22Rv1 (cell line): ENCODE measurements around the gene TOP1.

ENCODE experiments used
- H3K27ac ChIP-seq: fragments of 450-650 bp; 2 replicates; pipeline ENCODE4 v1.5.1; 2017
- CTCF ChIP-seq: fragments of 450-650 bp; IDR thresholded peaks from 2 replicates; pipeline ENCODE4 v1.5.1; 2017; ENCODE audit warnings: mild to moderate bottlenecking
- ZFX ChIP-seq: fragments of 450-650 bp; IDR thresholded peaks from 2 replicates; pipeline ENCODE4 v1.6.1; 2017; ENCODE audit warnings: antibody characterized with exemption, borderline replicate concordance

Gene TOP1

GRCh38 chr20:41138475-41139226 is 110.0 kb downstream of the TOP1 start:
- peak overlapping the region; percentile 84; the same call in 1 of the 2 replicates for H3K27ac ChIP-seq
- no peak for TF ChIP-seq ZFX
- TF ChIP-seq CTCF = no peak

- no peak for TF ChIP-seq ZFX
- TF ChIP-seq CTCF = no peak
- H3K27ac ChIP-seq = no peak overlapping the region
Measured at GRCh38 chr20:41139227-41140093, 110.8 kb downstream of the TOP1 start.

- TF ChIP-seq CTCF (no peak), ZFX (no peak)
- no peak overlapping the region for H3K27ac ChIP-seq
Measured at GRCh38 chr20:41140226-41141133, 111.9 kb downstream of the TOP1 start.

GRCh38 chr20:41141153-41141815 is 112.7 kb downstream of the TOP1 start:
- no peak for TF ChIP-seq ZFX
- TF ChIP-seq CTCF = no peak
- H3K27ac ChIP-seq = no peak overlapping the region

- TF ChIP-seq CTCF (no peak), ZFX (no peak)
- H3K27ac ChIP-seq = no peak overlapping the region
Measured at GRCh38 chr20:41142245-41142644, 113.6 kb downstream of the TOP1 start.

GRCh38 chr20:41142919-41143318 is 114.3 kb downstream of the TOP1 start:
- TF ChIP-seq ZFX (no peak), CTCF (no peak)

More at GRCh38 chr20:41142919-41143318, 114.3 kb downstream of the TOP1 start:
- no peak overlapping the region for H3K27ac ChIP-seq
